GM23338 (cell line): ENCODE measurements around the gene PRSS27. TPM values are rescaled to one million over a fixed set of nuclear protein-coding genes. Genes with fewer than 3 reads are reported as not detected.

Experiments
- ATAC-seq: fragments of 200-7000 bp; cut with Tn5 transposase; 3 replicates; pipeline ENCODE4 v1.9.1; 2020
- DNase-seq: peaks from one replicate; pipeline ENCODE4 v3.0.0-alpha.2; 2015; ENCODE audit warnings: low spot score
- H2AFZ ChIP-seq: fragments of 200-600 bp; sonication (generic); 2 replicates; pipeline ENCODE4 v1.8.0; 2016; ENCODE audit warnings: antibody characterized with exemption, mild to moderate bottlenecking, moderate library complexity
- H3F3A ChIP-seq: fragments of 200-600 bp; sonication (generic); replicated peaks from 2 replicates; pipeline ENCODE4 v1.8.0; 2017; ENCODE audit warnings: antibody characterized with exemption, mixed run types, low read depth
- H3K27ac ChIP-seq: fragments of 200-600 bp; sonication (generic); 2 replicates; pipeline ENCODE4 v1.6.1; 2016; ENCODE audit warnings: low read depth
- H3K27me3 ChIP-seq: fragments of 200-600 bp; sonication (generic); 2 replicates; pipeline ENCODE4 v1.8.0; 2016; ENCODE audit warnings: mild to moderate bottlenecking, mixed run types, moderate library complexity; ENCODE audit not compliant: insufficient read depth
- H3K36me3 ChIP-seq: fragments of 200-600 bp; sonication (generic); 2 replicates; pipeline ENCODE4 v1.8.0; 2016; ENCODE audit warnings: mild to moderate bottlenecking; ENCODE audit not compliant: insufficient read depth
- H3K4me1 ChIP-seq: fragments of 200-600 bp; sonication (generic); 2 replicates; pipeline ENCODE4 v1.8.0; 2016; ENCODE audit warnings: mild to moderate bottlenecking, moderate library complexity; ENCODE audit not compliant: insufficient read depth
- H3K4me2 ChIP-seq: fragments of 200-600 bp; sonication (generic); 2 replicates; pipeline ENCODE4 v1.7.1; 2017; ENCODE audit warnings: mixed run types
- H3K4me3 ChIP-seq: fragments of 200-600 bp; sonication (generic); 2 replicates; pipeline ENCODE4 v1.6.1; 2016; ENCODE audit warnings: mixed run types
- H3K79me2 ChIP-seq: fragments of 200-600 bp; sonication (generic); replicated peaks from 2 replicates; pipeline ENCODE4 v1.8.0; 2017; ENCODE audit warnings: mild to moderate bottlenecking; ENCODE audit not compliant: insufficient read depth
- H3K9me2 ChIP-seq: fragments of 200-600 bp; sonication (generic); 2 replicates; pipeline ENCODE4 v1.8.0; 2017; ENCODE audit not compliant: insufficient read depth
- H4K20me1 ChIP-seq: fragments of 200-600 bp; sonication (generic); replicated peaks from 2 replicates; pipeline ENCODE4 v1.8.0; 2017; ENCODE audit warnings: mild to moderate bottlenecking; ENCODE audit not compliant: insufficient read depth
- H3K27ac Mint-ChIP-seq: 2 replicates; pipeline ENCODE4 v1.8.0; 2020; ENCODE audit warnings: inconsistent platforms, mild to moderate bottlenecking, moderate library complexity, mixed read lengths
- H3K27me3 Mint-ChIP-seq: 3 replicates; pipeline ENCODE4 v1.8.0; 2022; ENCODE audit warnings: low read depth, mild to moderate bottlenecking, moderate library complexity, mixed read lengths, inconsistent platforms; ENCODE audit not compliant: insufficient read depth, poor library complexity
- H3K36me3 Mint-ChIP-seq: 3 replicates; pipeline ENCODE4 v1.8.0; 2021; ENCODE audit warnings: low read depth, mild to moderate bottlenecking, inconsistent platforms, moderate library complexity, mixed read lengths
- H3K4me1 Mint-ChIP-seq: 3 replicates; pipeline ENCODE4 v1.8.0; 2020; ENCODE audit warnings: mild to moderate bottlenecking, inconsistent platforms, mixed read lengths
- H3K4me3 Mint-ChIP-seq: 3 replicates; pipeline ENCODE4 v1.8.0; 2021; ENCODE audit warnings: moderate library complexity, mild to moderate bottlenecking, inconsistent platforms, mixed read lengths
- H3K9me3 Mint-ChIP-seq: 3 replicates; pipeline ENCODE4 v1.8.0; 2020; ENCODE audit warnings: moderate library complexity, mild to moderate bottlenecking, inconsistent platforms, mixed read lengths
- CREB1 ChIP-seq: fragments of 250-450 bp; sonication (Bioruptor Pico); IDR thresholded peaks from 2 replicates; pipeline ENCODE4 v1.5.0; 2020; ENCODE audit warnings: low read depth, mild to moderate bottlenecking, moderate library complexity
- CTCF ChIP-seq, 2 experiments: fragments of 200-600 bp in 1 of 2; sonication (generic) in 1 of 2; conservative IDR thresholded peaks; 2 replicates each; pipeline versions ENCODE4 v1.5.1 to v1.6.1; 2016 to 2017; ENCODE audit warnings: antibody characterized with exemption in 2 of 2, low read depth in 2 of 2, mild to moderate bottlenecking in 2 of 2, moderate library complexity in 1 of 2
- ETS1 ChIP-seq: IDR thresholded peaks from 2 replicates; pipeline ENCODE4 v1.6.1; 2016; ENCODE audit warnings: antibody characterized with exemption
- EZH2 ChIP-seq: fragments of 200-600 bp; sonication (generic); IDR thresholded peaks from one replicate; pipeline ENCODE4 v1.8.0; 2017; ENCODE audit warnings: antibody characterized with exemption, mild to moderate bottlenecking, low read depth; ENCODE audit not compliant: unreplicated experiment
- EZH2phosphoT487 ChIP-seq: fragments of 200-600 bp; sonication (generic); IDR thresholded peaks from one replicate; pipeline ENCODE4 v1.8.1; 2018; ENCODE audit warnings: antibody characterized with exemption; ENCODE audit not compliant: unreplicated experiment
- JUNB ChIP-seq: IDR thresholded peaks from one replicate; pipeline ENCODE4 v1.6.1; 2016; ENCODE audit warnings: antibody characterized with exemption; ENCODE audit not compliant: unreplicated experiment
- NANOG ChIP-seq: IDR thresholded peaks from 2 replicates; pipeline ENCODE4 v1.6.1; 2016; ENCODE audit warnings: antibody characterized with exemption, borderline replicate concordance
- POLR2AphosphoS5 ChIP-seq: IDR thresholded peaks from 2 replicates; pipeline ENCODE4 v1.6.1; 2016; ENCODE audit warnings: antibody characterized with exemption, low read depth
- STAT1 ChIP-seq: IDR thresholded peaks from one replicate; pipeline ENCODE4 v1.6.1; 2016; ENCODE audit warnings: antibody characterized with exemption; ENCODE audit not compliant: unreplicated experiment
- ZNF114 ChIP-seq: fragments of 250-450 bp; sonication (Bioruptor Pico); IDR thresholded peaks from 2 replicates; pipeline ENCODE4 v1.5.0; 2020; ENCODE audit warnings: mild to moderate bottlenecking, moderate library complexity
- ZNF331 ChIP-seq: fragments of 250-450 bp; sonication (Bioruptor Pico); IDR thresholded peaks from 2 replicates; pipeline ENCODE4 v1.5.0; 2020; ENCODE audit warnings: low read depth, mild to moderate bottlenecking, moderate library complexity
- polyA plus RNA-seq: library from polyadenylated mRNA; unstranded; fragments of >200 nt; fragmentation: Nextera tagmentation; extraction: Ambion mirVana; gene quantifications from 2 replicates; pipeline ENCODE4 v1.2.1, GENCODE V29; 2016
- total RNA-seq: library from RNA; depleted of rRNA; stranded (reverse); fragments of >200 nt; shearing (Covaris generic); gene quantifications from 2 replicates; pipeline ENCODE4 v1.2.3, GENCODE V29; 2014
- TF ChIP-seq, protein P1 (sequence below): fragments of 250-450 bp; sonication (Bioruptor Pico); IDR thresholded peaks from 2 replicates; pipeline ENCODE4 v1.5.0; 2020; ENCODE audit warnings: mild to moderate bottlenecking, moderate library complexity
- TF ChIP-seq, protein P2 (sequence below): IDR thresholded peaks from one replicate; pipeline ENCODE4 v1.6.1; 2018; ENCODE audit warnings: antibody characterized with exemption; ENCODE audit not compliant: unreplicated experiment

Gene PRSS27
- total and polyA plus RNA-seq, 2 experiments from 2014 or later: 0.73 to 1.6 TPM

- no peaks in the 10 kb centered on the region for H3K9me3 Mint-ChIP-seq
- Histone ChIP-seq H3K4me3 (no peak overlapping the region), H3K36me3 (0 out of 2 replicates have a peak, but pooled peaks cover 5% of the 10 kb centered on the region), H3K27ac (no peak overlapping the region), H2AFZ (no peak overlapping the region), H3K79me2 (no peaks in the 10 kb centered on the region), H3F3A (no peaks in the 10 kb centered on the region; the same call in 1 of the 2 replicates), H3K4me2 (no peak overlapping the region), H3K4me1 (no peaks in the 10 kb centered on the region), H3K27me3 (no peaks in the 10 kb centered on the region), H4K20me1 (no peaks in the 10 kb centered on the region; the same call in 1 of the 2 replicates), H3K9me2 (no peaks in the 10 kb centered on the region)
- H3K4me1 Mint-ChIP-seq: no peaks in the 10 kb centered on the region
- H3K27ac Mint-ChIP-seq: no peak overlapping the region
- no peak for DNase-seq
- no peak overlapping the region for H3K4me3 Mint-ChIP-seq
- no peak for ATAC-seq
- peaks cover 8% of the 10 kb centered on the region for H3K27me3 Mint-ChIP-seq
- peaks cover 12% of the 10 kb centered on the region; the same call in 2 of the 3 replicates for H3K36me3 Mint-ChIP-seq
- TF ChIP-seq POLR2AphosphoS5: no peak
- no peak for TF ChIP-seq EZH2phosphoT487
- TF ChIP-seq CREB1: no peak
- no peak for TF ChIP-seq CTCF (conservative IDR thresholded peaks at IDR 0.05; ENCODE audit: low read depth in 2 of 2)
- TF ChIP-seq ETS1: no peak
- TF ChIP-seq ZNF114: no peak
- no peak for TF ChIP-seq ZNF331
- TF ChIP-seq JUNB: no peak
- TF ChIP-seq, protein P1, sequence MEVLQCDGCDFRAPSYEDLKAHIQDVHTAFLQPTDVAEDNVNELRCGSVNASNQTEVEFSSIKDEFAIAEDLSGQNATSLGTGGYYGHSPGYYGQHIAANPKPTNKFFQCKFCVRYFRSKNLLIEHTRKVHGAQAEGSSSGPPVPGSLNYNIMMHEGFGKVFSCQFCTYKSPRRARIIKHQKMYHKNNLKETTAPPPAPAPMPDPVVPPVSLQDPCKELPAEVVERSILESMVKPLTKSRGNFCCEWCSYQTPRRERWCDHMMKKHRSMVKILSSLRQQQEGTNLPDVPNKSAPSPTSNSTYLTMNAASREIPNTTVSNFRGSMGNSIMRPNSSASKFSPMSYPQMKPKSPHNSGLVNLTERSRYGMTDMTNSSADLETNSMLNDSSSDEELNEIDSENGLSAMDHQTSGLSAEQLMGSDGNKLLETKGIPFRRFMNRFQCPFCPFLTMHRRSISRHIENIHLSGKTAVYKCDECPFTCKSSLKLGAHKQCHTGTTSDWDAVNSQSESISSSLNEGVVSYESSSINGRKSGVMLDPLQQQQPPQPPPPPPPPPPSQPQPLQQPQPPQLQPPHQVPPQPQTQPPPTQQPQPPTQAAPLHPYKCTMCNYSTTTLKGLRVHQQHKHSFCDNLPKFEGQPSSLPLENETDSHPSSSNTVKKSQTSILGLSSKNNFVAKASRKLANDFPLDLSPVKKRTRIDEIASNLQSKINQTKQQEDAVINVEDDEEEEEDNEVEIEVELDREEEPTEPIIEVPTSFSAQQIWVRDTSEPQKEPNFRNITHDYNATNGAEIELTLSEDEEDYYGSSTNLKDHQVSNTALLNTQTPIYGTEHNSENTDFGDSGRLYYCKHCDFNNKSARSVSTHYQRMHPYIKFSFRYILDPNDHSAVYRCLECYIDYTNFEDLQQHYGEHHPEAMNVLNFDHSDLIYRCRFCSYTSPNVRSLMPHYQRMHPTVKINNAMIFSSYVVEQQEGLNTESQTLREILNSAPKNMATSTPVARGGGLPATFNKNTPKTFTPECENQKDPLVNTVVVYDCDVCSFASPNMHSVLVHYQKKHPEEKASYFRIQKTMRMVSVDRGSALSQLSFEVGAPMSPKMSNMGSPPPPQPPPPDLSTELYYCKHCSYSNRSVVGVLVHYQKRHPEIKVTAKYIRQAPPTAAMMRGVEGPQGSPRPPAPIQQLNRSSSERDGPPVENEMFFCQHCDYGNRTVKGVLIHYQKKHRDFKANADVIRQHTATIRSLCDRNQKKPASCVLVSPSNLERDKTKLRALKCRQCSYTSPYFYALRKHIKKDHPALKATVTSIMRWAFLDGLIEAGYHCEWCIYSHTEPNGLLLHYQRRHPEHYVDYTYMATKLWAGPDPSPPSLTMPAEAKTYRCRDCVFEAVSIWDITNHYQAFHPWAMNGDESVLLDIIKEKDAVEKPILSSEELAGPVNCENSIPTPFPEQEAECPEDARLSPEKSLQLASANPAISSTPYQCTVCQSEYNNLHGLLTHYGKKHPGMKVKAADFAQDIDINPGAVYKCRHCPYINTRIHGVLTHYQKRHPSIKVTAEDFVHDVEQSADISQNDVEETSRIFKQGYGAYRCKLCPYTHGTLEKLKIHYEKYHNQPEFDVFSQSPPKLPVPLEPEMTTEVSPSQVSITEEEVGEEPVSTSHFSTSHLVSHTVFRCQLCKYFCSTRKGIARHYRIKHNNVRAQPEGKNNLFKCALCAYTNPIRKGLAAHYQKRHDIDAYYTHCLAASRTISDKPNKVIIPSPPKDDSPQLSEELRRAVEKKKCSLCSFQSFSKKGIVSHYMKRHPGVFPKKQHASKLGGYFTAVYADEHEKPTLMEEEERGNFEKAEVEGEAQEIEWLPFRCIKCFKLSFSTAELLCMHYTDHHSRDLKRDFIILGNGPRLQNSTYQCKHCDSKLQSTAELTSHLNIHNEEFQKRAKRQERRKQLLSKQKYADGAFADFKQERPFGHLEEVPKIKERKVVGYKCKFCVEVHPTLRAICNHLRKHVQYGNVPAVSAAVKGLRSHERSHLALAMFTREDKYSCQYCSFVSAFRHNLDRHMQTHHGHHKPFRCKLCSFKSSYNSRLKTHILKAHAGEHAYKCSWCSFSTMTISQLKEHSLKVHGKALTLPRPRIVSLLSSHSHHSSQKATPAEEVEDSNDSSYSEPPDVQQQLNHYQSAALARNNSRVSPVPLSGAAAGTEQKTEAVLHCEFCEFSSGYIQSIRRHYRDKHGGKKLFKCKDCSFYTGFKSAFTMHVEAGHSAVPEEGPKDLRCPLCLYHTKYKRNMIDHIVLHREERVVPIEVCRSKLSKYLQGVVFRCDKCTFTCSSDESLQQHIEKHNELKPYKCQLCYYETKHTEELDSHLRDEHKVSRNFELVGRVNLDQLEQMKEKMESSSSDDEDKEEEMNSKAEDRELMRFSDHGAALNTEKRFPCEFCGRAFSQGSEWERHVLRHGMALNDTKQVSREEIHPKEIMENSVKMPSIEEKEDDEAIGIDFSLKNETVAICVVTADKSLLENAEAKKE (CRISPR knock-in tag): no peak
- no peak for TF ChIP-seq EZH2
- TF ChIP-seq STAT1: no peak
- no peak for TF ChIP-seq NANOG
- TF ChIP-seq, protein P2, sequence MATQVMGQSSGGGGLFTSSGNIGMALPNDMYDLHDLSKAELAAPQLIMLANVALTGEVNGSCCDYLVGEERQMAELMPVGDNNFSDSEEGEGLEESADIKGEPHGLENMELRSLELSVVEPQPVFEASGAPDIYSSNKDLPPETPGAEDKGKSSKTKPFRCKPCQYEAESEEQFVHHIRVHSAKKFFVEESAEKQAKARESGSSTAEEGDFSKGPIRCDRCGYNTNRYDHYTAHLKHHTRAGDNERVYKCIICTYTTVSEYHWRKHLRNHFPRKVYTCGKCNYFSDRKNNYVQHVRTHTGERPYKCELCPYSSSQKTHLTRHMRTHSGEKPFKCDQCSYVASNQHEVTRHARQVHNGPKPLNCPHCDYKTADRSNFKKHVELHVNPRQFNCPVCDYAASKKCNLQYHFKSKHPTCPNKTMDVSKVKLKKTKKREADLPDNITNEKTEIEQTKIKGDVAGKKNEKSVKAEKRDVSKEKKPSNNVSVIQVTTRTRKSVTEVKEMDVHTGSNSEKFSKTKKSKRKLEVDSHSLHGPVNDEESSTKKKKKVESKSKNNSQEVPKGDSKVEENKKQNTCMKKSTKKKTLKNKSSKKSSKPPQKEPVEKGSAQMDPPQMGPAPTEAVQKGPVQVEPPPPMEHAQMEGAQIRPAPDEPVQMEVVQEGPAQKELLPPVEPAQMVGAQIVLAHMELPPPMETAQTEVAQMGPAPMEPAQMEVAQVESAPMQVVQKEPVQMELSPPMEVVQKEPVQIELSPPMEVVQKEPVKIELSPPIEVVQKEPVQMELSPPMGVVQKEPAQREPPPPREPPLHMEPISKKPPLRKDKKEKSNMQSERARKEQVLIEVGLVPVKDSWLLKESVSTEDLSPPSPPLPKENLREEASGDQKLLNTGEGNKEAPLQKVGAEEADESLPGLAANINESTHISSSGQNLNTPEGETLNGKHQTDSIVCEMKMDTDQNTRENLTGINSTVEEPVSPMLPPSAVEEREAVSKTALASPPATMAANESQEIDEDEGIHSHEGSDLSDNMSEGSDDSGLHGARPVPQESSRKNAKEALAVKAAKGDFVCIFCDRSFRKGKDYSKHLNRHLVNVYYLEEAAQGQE: no peak
Measured at GRCh38 chr16:2708955-2709587, 11.0 kb downstream of the PRSS27 start.
